Ecto neural progenitor cell (in vitro differentiated cells): ENCODE results near the gene PSKH1.
"Not testable (repeated sequence)": the region's sequence is repeated elsewhere in the genome, so short reads cannot be mapped to it uniquely, and the experiment has no call there.

ENCODE experiments used
- DNase-seq: peaks from one replicate; pipeline ENCODE4 v3.0.0-alpha.2; 2018; ENCODE audit warnings: low spot score

The PSKH1 gene

DNA sequence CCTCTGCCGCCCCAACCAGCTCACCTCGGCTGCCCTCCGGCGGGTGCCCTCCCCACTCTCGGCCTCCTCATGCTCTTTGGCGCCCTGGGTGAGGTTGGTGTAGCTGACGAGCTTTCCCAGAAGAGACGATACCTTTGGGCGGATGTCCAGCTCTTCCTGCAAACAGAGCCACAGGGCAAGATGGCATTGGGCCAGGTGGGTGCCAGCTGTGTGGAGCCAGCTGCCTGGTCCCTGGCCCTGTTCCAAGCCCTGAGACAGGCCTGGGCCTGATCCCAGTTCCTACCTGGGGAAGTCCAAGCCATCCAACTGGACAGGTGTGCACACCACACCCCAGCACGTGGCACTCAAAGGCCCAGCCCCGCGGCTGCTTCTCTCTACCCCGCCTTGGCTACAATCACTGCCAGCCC lies 68.5 kb downstream of the PSKH1 start:
- DNase-seq = no peak

DNA sequence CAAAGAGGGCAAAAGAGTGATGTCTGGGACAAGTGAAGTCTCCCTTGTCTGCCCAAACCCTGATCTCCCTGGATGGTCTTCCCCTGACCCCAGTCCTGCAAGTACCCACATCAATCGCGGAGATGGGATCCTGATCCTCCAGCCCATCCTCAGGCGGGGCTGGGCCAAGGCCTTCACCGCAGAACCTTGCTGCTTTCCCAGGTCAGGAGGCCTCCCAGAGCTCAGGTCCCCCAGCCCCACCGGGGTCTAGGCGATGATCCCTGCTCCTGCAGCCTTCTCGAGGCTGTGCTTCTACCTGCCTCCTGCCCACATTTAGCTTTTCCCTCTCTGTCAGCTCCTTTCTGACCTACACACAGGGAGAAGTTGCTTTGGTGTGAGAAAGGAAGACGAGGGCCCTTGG lies 69.1 kb downstream of the PSKH1 start:
- no peak for DNase-seq

DNA sequence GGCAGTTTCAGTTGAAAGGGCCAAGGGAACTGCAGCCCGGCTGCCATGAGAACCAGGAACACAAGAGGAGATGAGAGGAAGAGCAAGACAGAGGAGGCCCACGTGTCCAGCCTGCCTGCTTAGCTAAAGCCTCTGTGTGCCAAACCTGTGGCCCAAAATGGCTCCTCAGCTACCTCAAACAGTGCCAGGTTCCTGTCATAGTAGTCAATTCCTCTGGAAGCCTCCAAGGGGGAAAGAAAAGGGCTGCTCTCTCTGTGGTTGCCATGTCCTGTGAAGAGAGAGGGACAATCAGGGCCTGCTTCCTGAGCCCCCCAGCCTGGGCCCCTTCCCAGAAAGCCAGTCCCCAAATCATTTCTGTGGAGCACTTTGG lies 70.2 kb downstream of the PSKH1 start:
- DNase-seq = no peak

DNA sequence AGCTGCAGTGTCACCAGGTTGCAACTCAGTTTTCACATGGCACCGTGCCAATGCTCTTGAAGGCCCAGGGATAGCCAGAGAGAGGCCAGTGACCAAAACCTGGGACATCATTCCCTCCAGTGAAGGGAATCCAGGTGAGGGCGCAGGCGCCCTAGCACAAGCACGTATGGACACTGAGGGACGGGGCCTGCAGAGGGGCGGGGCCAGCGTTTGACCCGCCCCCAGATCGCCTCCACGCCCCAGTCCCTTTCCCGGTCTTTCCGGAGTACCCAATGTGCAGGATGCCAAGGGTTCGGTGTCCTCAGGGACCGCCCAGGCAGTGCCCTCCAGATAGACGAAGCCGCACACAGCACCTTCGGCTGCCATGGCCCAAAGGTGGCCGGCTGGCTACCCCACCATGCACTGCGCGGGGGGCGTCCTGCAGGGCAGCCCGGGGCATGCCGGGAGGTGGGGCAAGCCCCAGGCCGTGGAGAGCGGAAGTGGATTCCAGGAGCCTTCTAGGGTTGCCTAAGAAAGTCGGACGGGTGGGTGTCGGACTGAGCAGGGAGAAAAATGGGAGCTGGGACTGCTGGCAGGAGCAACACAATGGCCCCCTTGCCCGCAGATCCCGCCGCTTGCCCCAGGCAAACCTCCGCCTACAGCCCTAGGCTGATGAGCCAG lies 70.7 kb downstream of the PSKH1 start:
- no peak for DNase-seq

DNA sequence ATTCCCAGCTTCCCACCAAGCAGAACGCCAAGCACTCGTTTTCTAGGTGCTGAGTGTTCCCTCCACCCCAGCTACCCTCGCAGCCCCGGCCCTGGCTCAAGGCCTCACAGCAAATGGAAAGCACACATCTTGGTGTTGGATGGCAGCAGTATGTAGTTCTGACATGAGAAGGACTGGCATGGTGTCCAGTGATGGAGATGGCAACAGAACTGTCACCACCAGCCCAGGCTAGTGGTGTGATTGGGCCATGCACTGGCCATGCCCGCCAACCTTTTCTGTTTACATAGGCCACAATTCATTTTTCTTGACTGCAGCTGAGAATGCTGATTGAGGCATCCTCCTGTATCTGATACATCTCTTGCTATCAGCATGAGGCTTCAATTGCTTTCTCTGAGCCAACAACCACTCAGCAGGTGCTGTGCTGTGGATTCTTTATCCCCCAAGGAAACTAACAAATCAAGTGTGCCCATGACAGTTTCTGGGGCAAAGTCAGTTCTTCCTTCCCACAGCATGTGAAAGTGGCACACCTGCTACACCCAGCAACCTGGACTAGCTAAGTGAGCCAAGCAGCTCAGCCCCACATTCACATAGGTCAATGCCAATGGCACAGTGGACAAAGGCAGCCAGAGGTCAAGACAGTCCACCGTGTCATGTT lies 71.5 kb downstream of the PSKH1 start:
- no peak for DNase-seq

DNA sequence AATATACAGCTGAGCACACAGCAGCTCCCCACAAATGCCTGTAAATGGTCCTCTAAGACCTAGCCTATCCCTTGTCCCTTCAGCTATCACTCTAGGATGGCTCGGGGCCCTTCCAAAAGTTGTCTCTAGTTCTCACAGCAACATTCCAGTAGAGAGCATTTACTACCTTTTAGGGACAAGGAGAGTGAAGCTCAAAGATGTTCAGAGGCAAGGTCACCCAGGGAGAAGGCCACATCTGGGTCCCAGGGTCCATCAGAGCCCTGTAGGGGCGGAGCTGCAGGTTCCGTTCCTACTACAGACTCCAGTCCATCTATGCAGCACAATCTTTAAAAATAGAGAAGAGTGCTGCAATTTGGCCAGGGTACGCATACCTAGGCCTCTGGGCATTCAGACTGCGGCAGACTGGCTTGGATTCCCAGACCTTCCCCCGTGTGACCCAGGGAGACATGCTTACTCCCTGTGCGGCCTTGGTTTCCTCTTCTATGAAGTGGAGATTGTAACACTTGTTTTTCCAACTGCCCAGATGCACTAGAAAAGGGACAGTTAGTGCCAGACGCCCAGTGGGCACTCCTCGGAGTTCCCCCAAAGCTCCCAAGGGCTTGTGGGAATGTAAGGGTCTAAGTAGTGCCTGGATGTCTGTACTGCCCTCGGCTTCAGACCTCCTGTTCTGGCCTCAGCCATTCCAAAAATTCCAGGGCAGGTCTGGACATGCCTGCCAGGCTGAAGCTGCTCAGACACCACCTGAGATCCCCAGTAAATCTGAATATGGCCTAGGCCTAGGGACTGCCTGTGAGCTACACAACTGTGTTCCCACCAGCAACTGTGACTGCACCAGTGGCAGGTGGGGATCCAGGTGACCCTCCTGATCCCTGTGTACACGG lies 72.9 kb downstream of the PSKH1 start:
- DNase-seq = no peak

DNA sequence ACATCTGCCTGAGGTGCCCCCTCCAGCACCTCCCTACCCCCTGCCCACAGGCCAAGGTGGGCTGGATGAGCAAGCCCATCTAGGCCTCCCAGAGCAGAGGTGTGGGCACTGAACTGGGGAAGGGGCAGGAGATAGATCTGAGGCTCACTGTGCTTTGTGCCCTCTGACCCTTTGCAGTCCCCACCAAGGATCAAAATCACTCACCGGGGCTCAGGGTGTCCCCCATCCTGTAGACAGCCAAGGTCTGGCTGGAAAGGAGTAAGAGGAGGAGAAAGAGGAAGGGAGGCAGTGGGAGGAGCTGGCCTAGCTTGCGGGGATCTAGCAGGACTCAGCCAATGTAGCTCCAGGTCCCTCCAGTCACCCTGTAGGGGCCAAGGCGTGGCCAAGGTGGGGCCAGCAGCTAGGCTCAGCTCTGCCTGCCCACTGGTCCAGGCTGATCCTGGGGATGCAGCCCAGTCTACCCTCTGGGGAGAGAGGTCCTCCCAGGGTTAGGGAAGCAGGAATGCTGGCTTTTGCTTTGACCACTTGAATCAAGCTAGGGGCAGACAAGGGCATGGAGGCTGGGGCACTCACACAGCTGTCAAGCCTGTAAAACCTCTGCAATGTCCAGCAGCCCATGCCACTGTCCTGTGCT lies 73.6 kb downstream of the PSKH1 start:
- no peak for DNase-seq

DNA sequence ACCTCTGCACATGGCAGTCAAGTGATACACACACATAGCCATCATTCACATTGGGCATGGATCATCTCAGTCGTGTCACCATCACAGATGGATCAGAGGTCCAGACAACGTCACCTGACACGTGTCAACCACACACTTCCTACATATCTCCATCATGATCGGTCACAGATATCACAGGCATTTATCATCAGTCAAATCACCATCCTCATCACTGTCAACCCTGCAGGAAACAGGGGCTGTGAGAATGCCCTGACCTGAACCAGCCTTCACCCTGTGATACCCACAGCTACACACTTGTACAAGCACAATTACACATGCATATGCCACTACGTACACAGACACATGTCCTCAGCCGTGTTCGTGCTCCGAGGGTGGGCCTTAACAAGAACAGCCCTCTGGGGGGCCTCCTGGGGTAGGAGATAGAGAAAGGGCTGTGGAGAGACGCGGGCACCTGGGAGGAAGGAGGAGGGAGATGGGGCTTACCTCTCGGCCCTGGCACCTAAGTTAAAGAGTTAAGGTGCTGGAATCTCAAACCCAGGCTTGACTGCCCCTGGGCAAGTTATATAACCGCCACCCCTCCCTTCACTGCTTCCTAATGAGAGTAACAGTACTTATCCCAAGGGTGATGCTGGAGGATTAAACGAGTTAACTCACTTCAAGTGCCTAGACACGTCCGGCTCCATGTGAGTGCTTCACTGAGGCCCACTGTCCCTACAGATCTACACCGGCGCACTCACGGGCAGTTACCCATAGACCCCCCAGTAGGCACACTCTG lies 74.3 kb downstream of the PSKH1 start:
- DNase-seq = no peak

DNA sequence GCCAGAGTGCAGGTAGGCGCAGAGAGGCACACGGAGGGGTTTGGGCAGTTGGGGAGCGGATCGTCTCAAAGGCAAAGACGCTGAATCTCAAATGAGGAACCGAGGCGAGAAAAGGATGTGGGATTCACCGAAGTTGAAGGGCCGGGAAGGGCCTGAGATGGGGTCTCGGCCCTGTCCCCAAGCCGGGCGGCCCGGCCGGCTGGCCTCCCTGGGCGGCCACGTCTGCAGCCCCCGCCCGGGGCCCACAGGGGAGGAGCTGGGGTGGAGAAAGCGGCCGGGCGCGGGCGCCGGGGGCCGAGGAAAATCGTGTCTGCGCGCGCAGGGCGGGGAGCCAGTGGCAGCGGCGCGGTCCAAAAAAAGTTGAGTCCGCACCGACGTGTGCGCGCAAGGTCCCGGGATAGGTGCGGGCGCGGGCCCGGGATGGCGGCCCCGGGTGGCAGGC lies 74.9 kb downstream of the PSKH1 start:
- peak; percentile 68 for DNase-seq

DNA sequence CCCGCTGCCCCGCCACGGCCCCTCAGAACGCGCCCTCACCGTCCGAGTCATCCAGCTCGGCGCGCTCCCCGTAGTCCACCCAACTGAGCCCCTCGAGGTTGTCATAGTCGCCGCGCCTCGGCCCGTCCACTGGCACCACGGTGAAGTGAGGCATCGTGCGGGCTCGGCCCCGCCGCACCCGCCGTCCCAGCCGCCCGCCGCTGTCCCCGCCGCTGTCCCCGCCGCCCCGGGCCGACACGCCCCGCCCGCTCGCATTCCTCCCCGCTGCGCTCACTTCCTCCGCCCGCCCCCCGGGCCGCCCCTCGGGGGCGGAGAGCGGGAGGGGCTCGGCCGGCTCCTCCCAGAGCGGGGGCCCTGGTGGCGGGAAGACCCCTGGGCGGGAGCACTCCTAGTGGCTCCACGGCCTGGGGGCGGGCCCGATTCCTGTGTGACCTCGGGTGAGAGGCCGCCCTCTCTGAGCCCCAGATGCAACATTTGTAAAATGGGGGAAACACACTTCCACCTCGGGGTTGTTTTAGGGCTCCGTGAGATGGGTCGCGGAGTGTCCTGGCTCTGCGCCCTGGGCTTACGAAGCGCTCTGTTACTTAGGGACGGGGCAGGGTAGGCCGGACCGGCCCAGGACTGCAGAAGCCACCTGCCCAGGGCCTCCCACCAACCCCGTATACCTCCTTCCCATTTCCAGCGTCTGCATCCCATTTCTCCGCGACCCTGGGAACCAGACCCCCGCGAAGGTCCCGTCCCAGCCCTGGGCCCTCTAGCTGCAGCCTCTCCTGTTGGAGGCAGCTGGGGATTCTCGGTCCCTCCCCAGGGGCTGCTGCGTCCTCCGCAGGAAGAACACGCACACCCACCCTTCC lies 75.6 kb downstream of the PSKH1 start, which contains the start of gene SLC12A4:
SLC12A4 (minus strand) TSS at position 238 of the 854 bp plus-strand sequence; CDS start at position 154, 84 bp downstream.
- DNase-seq = peak; percentile 82

DNA sequence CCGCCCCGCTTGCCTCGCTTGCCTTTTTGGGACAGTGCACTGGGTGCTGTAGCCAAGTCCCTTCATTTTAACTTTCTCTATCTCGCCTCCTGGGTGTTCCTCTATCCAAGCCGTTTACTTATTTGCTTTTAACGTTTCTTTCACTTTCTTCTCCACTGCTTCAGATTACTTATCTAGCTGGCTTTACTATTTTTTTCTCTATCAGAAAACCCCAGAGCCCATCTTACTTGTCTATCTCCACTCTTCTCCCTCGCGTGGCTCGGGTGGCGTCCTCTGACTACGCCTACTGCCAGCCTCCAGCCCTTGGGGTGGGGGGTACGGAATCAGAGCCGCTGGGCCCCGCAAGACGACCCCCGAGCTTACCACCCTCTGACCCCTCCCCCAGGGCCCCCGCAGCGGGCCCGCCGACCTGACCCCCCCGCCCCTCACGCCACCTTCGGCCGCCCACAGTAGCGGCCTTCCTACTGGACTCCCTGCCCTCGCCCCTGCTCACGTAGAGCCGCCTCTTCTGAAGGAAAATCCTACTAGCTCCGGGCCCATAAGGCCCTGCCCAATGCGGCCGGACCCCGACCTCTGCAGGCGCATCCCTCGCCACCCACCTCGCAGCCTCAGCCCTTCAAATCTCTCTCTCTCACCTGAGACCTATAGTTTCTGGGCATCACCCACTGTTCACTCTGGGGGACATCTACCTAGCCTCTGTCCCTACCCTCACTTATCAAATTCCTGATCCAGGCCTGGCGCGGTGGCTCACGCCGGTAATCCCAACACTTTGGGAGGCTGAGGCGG lies 76.4 kb downstream of the PSKH1 start:
- peak; percentile 69 for DNase-seq

DNA sequence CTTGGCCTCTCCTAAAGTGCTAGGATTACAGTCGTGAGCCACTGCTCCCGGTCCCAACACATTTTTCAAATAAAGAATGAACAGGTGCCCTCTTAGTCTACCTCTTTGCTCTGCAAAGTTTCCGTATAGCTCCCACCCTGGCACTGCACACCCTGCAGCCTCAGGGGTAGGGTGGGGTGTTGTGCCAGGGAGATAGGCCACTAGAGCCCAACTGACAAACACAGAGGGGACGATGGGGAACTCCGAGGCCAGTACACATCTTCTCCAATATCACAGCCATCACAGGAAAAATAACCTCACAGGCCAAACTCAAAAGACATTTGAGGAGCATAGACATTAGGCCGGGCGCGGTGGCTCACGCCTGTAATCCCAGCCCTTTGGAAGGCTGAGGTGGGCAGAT lies 78.1 kb downstream of the PSKH1 start:
- no peak for DNase-seq

DNA sequence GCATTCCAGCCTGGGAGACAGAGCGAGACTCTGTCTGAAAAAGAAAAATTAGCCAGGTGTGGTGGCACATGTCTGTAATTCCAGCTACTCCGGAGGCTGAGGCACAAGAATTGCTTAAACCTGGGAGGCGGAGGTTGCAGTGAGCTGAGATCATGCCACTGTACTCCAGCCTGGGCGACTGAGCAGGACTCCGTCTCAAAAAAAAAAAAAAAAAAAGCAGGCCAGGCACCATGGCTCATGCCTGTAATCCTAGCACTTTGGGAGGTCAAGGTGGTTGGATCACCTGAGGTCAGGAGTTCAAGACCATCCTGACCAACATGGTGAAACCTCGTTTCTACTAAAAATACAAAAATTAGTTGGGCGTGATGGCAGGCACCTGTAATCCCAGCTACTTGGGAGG lies 79.2 kb downstream of the PSKH1 start:
- DNase-seq = not testable (repeated sequence)

DNA sequence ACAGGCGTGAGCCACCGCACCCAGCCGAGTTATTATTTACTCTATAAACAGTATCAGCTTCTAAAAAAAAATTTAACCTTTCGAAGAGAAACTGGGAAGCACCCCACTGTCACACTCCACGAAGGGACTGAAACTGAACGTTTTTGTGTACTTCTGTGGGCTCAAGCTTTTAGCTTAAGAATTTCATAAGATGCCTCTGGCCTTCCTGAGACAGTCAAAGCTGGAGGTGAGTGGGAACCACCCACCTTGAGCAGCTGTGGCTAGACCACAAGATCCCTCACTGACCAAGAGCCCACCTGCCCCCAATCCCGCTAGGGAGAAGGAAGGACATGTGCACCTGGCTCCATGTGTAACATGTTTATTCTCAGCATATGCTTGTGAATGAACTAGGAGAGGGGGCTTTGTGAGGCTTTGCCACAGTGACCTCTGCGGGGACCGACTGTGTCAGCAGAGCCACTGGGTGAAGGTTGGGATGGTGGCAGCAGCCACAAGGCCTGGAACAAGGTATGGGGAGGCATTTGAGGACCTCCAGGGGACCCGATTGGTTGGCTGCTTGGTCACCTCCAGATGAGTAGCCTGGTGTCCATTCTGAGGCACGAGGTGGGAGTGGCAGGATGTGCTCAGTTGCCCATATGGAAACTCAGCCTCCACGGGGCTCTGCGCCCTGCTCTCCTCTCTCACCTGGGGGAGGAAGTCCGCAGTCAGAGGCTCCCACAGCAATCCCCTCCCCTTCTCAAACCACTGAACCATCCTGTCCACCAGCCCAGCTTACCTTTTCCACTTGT lies 82.5 kb downstream of the PSKH1 start:
- DNase-seq = no peak

DNA sequence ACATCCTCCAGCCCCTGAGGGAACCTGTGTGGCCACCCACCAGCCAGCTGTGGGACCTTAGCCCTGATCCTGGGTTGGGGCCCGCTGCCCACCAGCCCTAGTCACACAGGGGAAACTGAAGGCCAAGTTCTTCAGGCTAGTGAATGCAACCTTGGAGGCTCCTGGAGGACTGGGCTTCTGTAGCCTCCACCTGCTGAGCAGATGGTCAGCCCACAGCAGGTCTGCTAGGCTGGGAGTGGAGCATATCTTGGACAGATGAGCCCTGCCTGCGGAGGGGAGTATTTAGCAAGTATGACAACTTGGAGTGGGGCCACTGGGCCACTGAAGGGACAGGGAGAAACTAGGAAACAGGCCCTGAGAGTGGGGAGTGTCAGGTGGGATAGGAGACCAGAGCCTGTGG lies 83.2 kb downstream of the PSKH1 start:
- no peak for DNase-seq

DNA sequence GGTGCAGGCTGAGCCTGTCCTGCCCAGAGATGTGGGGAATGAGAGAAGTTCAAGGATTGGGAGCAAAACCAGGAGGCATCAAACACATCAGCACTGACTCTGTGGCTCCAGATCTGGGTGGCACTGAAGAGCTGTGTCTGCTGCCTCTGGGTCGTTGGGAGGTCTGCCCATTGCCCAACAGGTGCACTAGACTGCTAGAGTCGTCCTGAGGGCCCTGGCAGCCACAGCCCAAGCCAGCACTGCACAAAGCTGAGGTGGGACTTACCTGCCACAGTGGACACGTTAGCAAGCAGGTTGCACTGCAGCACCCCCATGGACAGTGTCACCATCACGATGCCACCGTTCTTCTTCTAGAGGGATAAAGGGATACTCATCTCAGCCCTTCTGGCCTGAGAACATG lies 84.0 kb downstream of the PSKH1 start:
- no peak for DNase-seq

DNA sequence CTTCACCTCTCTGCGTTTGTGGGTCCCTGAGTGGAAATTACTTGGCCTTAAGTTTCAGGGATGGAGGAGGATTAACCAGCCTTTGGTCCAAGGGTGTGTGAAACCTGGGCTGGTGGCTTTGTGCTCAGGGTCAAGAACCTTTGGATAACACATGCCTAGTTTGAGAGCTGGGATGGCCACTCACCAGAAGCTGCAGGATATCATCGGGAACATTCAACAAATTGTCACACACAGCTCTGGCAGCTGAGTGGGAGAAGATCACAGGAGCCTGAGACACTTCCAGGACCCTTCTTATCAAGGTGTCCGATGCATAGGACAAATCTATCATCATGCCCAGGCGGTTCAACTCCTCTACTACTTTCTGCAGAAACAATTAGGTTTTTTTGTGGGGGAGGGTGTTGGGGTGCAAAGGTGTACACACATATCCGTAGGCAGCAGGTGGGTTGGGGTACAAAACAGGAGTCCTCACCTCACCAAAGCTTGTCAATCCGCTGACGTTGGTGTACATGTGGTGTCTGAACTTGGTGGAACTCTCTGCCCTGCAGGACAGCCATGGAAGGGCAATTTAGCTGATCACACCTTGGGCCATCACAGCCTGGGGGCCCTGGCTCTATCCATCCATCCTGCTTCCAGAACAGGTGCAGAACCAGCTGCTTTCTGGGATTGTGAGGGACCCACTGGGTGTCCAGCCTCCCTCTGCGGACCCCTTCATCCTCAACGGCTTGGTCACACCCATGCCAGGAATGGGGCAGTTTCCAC lies 84.6 kb downstream of the PSKH1 start:
- DNase-seq = no peak
